PC-3 (cell line): ENCODE measurements around the gene BFSP2.

Experiments used
- EZH2 ChIP-seq: fragments of 300-600 bp; sonication (generic); IDR thresholded peaks from one replicate; pipeline ENCODE4 v1.6.1; 2017; ENCODE audit warnings: antibody characterized with exemption, mild to moderate bottlenecking, low read length; ENCODE audit not compliant: unreplicated experiment
- EZH2phosphoT487 ChIP-seq: fragments of 300-600 bp; sonication (generic); IDR thresholded peaks from 2 replicates; pipeline ENCODE4 v1.6.1; 2018; ENCODE audit warnings: mild to moderate bottlenecking, antibody characterized with exemption, low read length, borderline replicate concordance
- TF ChIP-seq, protein P1 (sequence below): fragments of 300-600 bp; sonication (generic); conservative IDR thresholded peaks from 2 replicates; pipeline ENCODE4 v1.5.1; 2017; ENCODE audit warnings: antibody characterized with exemption, low read depth, mild to moderate bottlenecking, low read length

- TF ChIP-seq, protein P1, sequence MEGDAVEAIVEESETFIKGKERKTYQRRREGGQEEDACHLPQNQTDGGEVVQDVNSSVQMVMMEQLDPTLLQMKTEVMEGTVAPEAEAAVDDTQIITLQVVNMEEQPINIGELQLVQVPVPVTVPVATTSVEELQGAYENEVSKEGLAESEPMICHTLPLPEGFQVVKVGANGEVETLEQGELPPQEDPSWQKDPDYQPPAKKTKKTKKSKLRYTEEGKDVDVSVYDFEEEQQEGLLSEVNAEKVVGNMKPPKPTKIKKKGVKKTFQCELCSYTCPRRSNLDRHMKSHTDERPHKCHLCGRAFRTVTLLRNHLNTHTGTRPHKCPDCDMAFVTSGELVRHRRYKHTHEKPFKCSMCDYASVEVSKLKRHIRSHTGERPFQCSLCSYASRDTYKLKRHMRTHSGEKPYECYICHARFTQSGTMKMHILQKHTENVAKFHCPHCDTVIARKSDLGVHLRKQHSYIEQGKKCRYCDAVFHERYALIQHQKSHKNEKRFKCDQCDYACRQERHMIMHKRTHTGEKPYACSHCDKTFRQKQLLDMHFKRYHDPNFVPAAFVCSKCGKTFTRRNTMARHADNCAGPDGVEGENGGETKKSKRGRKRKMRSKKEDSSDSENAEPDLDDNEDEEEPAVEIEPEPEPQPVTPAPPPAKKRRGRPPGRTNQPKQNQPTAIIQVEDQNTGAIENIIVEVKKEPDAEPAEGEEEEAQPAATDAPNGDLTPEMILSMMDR: no peak
- TF ChIP-seq EZH2 (no peak), EZH2phosphoT487 (no peak)
These were observed 13.5 kb downstream of the BFSP2 start for GRCh38 chr3:133413161-133414020.
